BLaER1 treated with 17β-estradiol and CSF1 and Interleukin-3, amounts not matched to agents 10 nM and 100 nM (cell line): ENCODE results near the gene DPM2.
A peak's percentile ranks its signal among the peaks of the same experiment; 100 is the strongest.

Experiments
- H3K27ac ChIP-seq, 11 experiments: shearing (Covaris generic); formaldehyde crosslinking; 2 replicates each; pipeline ENCODE4 v1.8.1; 2022
- H3K27me3 ChIP-seq, 11 experiments: shearing (Covaris generic); formaldehyde crosslinking; 2 replicates each; pipeline ENCODE4 v1.8.1; 2022
- H3K36me3 ChIP-seq, 11 experiments: shearing (Covaris generic); formaldehyde crosslinking; 2 replicates each; pipeline ENCODE4 v1.8.1; 2022
- H3K4me1 ChIP-seq, 10 experiments: shearing (Covaris generic); formaldehyde crosslinking; 2 replicates each; pipeline ENCODE4 v1.8.1; 2022
- H3K4me2 ChIP-seq, 11 experiments: shearing (Covaris generic); formaldehyde crosslinking; 2 replicates each; pipeline ENCODE4 v1.8.1; 2022
- H3K4me3 ChIP-seq, 10 experiments: shearing (Covaris generic); formaldehyde crosslinking; 2 replicates each; pipeline ENCODE4 v1.8.1; 2022
- H3K9ac ChIP-seq, 11 experiments: shearing (Covaris generic); formaldehyde crosslinking; 2 replicates each; pipeline ENCODE4 v1.8.1; 2022
- H3K9me3 ChIP-seq, 11 experiments: shearing (Covaris generic); formaldehyde crosslinking; replicated peaks in 1 of 11; 2 replicates each; pipeline ENCODE4 v1.8.1; 2022
- H4K20me1 ChIP-seq, 11 experiments: shearing (Covaris generic); formaldehyde crosslinking; 2 replicates each; pipeline ENCODE4 v1.8.1; 2022
- Cebpa-rat ChIP-seq, 11 experiments: shearing (Covaris generic); IDR thresholded peaks; 2 replicates each; pipeline ENCODE4 v1.8.1; 2022

The DPM2 gene

DNA sequence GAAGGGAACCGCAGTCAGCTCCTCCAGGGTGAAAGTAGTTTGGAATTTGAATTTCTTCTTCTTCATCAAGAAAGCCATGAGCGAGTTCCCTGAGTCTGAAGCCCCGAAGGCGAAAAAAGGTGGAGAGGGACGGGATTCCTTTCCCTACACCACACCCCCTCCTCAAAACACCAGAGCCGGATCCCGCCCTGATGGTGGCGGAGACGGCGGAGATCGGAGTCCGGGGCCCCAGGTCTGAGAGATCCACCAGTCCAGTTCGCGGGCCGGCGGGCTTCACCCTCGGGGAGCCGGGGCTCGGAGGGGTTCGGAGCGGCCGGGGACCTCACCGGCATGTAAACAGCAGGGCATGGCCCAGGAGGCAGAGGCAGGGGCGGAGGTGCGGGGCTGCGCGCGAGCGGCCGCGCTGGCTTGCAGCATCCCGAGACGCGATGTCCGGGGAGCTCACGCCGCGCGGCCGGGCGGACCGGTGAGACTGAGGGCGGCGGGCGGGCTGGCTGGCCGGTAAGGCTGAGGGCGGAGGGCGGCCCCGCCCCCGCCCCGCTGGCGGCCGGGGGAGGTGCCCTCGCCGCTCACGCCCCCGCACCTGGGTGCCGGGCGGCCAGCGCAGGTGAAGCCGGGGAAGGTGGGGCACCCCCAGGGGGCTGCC is 42.5 kb upstream of the DPM2 start:
- Histone ChIP-seq H3K36me3 (no peaks in the 10 kb centered on the region), H3K9ac (peak overlapping the region; percentile 78 to 89 (median 85)), H3K9me3 (no peaks in the 10 kb centered on the region), H3K4me1 (peaks cover 50 to 92% (median 87%) of the 10 kb centered on the region in 10 experiments), H3K27ac (peak overlapping the region; percentile 52 to 80 (median 74); a peak in 21 of 22 replicates), H4K20me1 (peaks cover 22 to 55% (median 52%) of the 10 kb centered on the region in 11 experiments; a peak in 20 of 22 replicates), H3K4me2 (peak overlapping the region; percentile 86 to 100 (median 98)), H3K4me3 (peak overlapping the region; percentile 83 to 95 (median 90)), H3K27me3 (peaks cover 0 to 15% (median 6%) of the 10 kb centered on the region in 11 experiments; a peak in 9 of 22 replicates)
- no peak for TF ChIP-seq Cebpa-rat (IDR thresholded peaks at IDR 0.05)

GRCh38 chr9:127979333-127980059 is 41.8 kb upstream of the DPM2 start:
- Histone ChIP-seq H3K27ac (peak overlapping the region in 2 of 11 experiments; percentile 74 to 76; a peak in 4 of 22 replicates), H4K20me1 (peaks cover 29 to 62% (median 58%) of the 10 kb centered on the region in 11 experiments; a peak in 20 of 22 replicates), H3K4me1 (peaks cover 50 to 92% (median 87%) of the 10 kb centered on the region in 10 experiments), H3K36me3 (no peaks in the 10 kb centered on the region), H3K9me3 (no peaks in the 10 kb centered on the region), H3K4me3 (peak overlapping the region; percentile 83 to 95 (median 90)), H3K9ac (peak overlapping the region; percentile 78 to 89 (median 85)), H3K4me2 (peak overlapping the region; percentile 86 to 100 (median 98)), H3K27me3 (peaks cover 0 to 15% (median 6%) of the 10 kb centered on the region in 11 experiments; a peak in 9 of 22 replicates)
- TF ChIP-seq Cebpa-rat (IDR thresholded peaks at IDR 0.05), result no peak

DNA sequence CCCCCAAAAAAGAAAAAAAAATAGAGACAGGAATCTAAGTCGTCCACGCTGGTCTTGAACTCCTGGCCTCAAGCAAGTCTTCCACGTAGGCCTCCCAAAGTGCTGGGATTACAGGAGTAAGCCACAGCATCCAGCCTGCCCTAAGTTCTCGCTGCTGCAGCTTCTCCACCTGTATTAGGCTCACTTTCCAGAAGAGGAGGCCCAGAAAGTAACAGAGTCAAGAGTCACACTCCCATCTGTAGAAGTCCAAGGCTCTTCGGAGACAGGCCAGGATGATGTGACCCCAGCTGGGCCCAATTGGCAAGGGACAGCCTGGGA is 41.3 kb upstream of the DPM2 start:
- peaks cover 0 to 15% (median 6%) of the 10 kb centered on the region in 11 experiments; a peak in 9 of 22 replicates for H3K27me3 ChIP-seq
- H3K27ac ChIP-seq, result no peak overlapping the region
- peak overlapping the region; percentile 78 to 89 (median 85); a peak in 17 of 22 replicates for H3K9ac ChIP-seq
- H4K20me1 ChIP-seq, result peaks cover 34 to 67% (median 64%) of the 10 kb centered on the region in 11 experiments; a peak in 20 of 22 replicates
- H3K4me3 ChIP-seq, result peak overlapping the region; percentile 83 to 95 (median 90)
- peak overlapping the region; percentile 86 to 100 (median 98) for H3K4me2 ChIP-seq
- H3K4me1 ChIP-seq, result peaks cover 50 to 92% (median 87%) of the 10 kb centered on the region in 10 experiments
- no peak for TF ChIP-seq Cebpa-rat (IDR thresholded peaks at IDR 0.05)
- no peaks in the 10 kb centered on the region for H3K9me3 ChIP-seq
- H3K36me3 ChIP-seq, result no peaks in the 10 kb centered on the region

- Histone ChIP-seq H3K4me2 (peak overlapping the region; percentile 86 to 100 (median 98)), H3K4me1 (peaks cover 50 to 92% (median 87%) of the 10 kb centered on the region in 10 experiments)
Observed at GRCh38 chr9:127977884-127978647, 40.4 kb upstream of the DPM2 start.

DNA sequence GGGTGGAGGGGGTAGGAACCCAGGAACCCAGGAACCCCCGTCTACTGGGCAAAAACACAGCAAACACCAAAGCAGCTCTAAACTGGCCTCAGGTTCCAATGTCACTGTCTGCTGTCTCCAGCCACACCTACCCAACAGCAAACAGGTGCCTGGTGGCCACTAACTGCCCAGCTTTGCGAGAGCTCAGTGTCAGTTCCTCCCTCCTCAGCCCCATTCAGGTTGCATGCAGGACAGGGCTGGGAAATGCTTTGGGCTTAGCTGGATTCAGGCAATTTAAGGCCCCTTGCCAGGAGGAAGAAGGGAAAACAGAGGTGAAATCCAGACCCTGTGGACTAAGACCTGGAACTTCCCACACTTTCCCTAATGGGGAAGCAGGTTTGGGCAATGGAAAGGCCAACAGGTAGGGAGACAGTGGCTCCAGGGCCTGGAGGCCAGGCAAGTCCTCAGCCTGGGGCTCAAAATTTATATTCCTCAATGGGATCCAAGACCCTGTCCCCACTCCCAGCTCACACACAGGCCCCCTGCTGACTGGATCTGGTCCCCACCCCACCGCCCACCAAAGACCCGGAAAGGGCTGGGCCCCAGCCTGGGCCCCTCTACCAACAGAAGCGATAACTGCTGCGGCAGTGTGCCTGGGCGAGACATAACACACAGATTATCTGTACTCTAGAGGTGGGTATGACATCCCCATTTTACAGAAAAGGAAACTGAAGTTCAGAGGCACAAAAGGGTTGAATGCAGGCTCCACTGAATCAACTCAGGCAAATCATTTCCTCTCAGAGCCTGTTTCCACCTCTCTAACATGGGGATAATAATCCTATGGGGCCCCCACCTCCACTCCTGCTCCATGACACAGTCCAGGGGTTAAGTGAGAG is 39.6 kb upstream of the DPM2 start:
- Histone ChIP-seq H3K9me3 (no peaks in the 10 kb centered on the region), H4K20me1 (peaks cover 51 to 84% (median 81%) of the 10 kb centered on the region in 11 experiments; a peak in 21 of 22 replicates), H3K4me2 (peak overlapping the region; percentile 86 to 100 (median 98)), H3K4me1 (peaks cover 52 to 92% (median 87%) of the 10 kb centered on the region in 10 experiments), H3K27me3 (peaks cover 0 to 15% (median 6%) of the 10 kb centered on the region in 11 experiments; a peak in 9 of 22 replicates), H3K4me3 (no peak overlapping the region), H3K36me3 (no peaks in the 10 kb centered on the region), H3K9ac (peak overlapping the region in 8 of 11 experiments; percentile 27 to 89 (median 44); a peak in 8 of 22 replicates), H3K27ac (no peak overlapping the region)
- TF ChIP-seq Cebpa-rat (IDR thresholded peaks at IDR 0.05), result no peak

More at GRCh38 chr9:127977884-127978647, 40.4 kb upstream of the DPM2 start:
- Histone ChIP-seq H3K9ac (peak overlapping the region in 8 of 11 experiments; percentile 27 to 89 (median 44); a peak in 13 of 22 replicates), H3K9me3 (no peaks in the 10 kb centered on the region), H3K36me3 (no peaks in the 10 kb centered on the region), H3K4me3 (0 out of 20 replicates have a peak overlapping the region, but pooled peaks of 2 of the 10 experiments have one; percentile 0 to 86), H4K20me1 (peaks cover 43 to 76% (median 73%) of the 10 kb centered on the region in 11 experiments; a peak in 20 of 22 replicates), H3K27me3 (peaks cover 0 to 15% (median 6%) of the 10 kb centered on the region in 11 experiments; a peak in 9 of 22 replicates), H3K27ac (peak overlapping the region in 1 of 11 experiments; percentile 11; a peak in 1 of 22 replicates)
- TF ChIP-seq Cebpa-rat (IDR thresholded peaks at IDR 0.05), result no peak

DNA sequence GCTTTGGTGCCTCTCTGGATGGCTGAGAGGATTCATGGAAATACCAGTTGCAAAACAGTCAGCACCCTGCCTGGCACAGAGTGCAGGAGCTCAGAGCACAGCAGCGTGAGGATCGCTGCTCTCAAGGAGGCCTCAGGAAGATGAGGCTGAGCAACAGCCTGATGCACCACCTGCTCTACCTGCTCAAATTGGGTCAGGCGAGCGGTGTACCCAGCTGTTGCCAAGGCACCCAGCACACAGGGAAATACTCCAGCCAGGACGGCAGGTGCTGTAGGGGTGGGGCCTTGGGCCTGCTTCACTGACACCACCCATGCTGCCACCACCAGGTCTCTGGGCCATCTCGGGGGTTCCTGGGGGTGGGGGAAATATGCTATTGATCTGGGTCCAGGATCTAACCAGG is 38.8 kb upstream of the DPM2 start:
- peak overlapping the region in 8 of 11 experiments; percentile 28 to 92 (median 58); a peak in 10 of 22 replicates for H3K4me2 ChIP-seq
- peaks cover 0 to 15% (median 6%) of the 10 kb centered on the region in 11 experiments; a peak in 9 of 22 replicates for H3K27me3 ChIP-seq
- TF ChIP-seq Cebpa-rat (IDR thresholded peaks at IDR 0.05), result no peak
- no peaks in the 10 kb centered on the region for H3K9me3 ChIP-seq
- no peaks in the 10 kb centered on the region for H3K36me3 ChIP-seq
- H3K4me1 ChIP-seq, result peaks cover 54 to 92% (median 87%) of the 10 kb centered on the region in 10 experiments
- no peak overlapping the region for H3K27ac ChIP-seq
- peaks cover 53 to 92% (median 88%) of the 10 kb centered on the region in 11 experiments; a peak in 21 of 22 replicates for H4K20me1 ChIP-seq
- H3K4me3 ChIP-seq, result no peak overlapping the region
- H3K9ac ChIP-seq, result no peak overlapping the region

- H3K4me2 ChIP-seq, result peak overlapping the region in 8 of 11 experiments; percentile 28 to 92 (median 58); a peak in 15 of 22 replicates
- H3K4me1 ChIP-seq, result peaks cover 59 to 96% (median 92%) of the 10 kb centered on the region in 10 experiments
- no peaks in the 10 kb centered on the region for H3K36me3 ChIP-seq
- no peak overlapping the region for H3K4me3 ChIP-seq
- H3K9me3 ChIP-seq, result no peaks in the 10 kb centered on the region
- peaks cover 0 to 15% (median 6%) of the 10 kb centered on the region in 11 experiments; a peak in 9 of 22 replicates for H3K27me3 ChIP-seq
- peaks cover 53 to 100% (median 95%) of the 10 kb centered on the region in 11 experiments; a peak in 21 of 22 replicates for H4K20me1 ChIP-seq
- no peak for TF ChIP-seq Cebpa-rat (IDR thresholded peaks at IDR 0.05)
- H3K27ac ChIP-seq, result 0 out of 22 replicates have a peak overlapping the region, but pooled peaks of 1 of the 11 experiments have one; percentile 5
- H3K9ac ChIP-seq, result peak overlapping the region in 6 of 11 experiments; percentile 11 to 45 (median 38); a peak in 6 of 22 replicates
Observed at GRCh38 chr9:127975376-127976315, 38.0 kb upstream of the DPM2 start.
